ENCODE data around the gene NPM3.

NPM3 gene

DNA sequence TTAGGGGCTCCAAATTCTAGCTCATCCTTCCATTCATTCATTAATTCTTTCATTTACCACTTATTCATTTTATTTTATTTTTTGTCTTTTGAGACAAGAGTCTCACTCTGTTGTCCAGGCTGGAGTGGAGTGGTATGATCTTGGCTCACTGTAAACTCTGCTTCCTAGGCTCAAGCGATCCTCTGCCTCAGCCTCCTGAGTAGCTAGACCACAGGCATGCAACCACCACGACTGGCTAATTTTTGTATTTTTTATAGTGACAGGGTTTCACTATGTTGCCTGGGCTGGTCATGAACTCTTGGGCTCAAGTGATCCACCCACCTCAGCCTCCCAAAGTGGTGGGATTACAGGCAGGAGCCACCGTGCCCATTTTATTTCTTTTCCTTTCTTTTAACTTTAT lies 39.0 kb downstream of the NPM3 start:
- H3K4me3 ChIP-seq (ENCODE audit: low read depth, low read length): no peak overlapping the region
- no peak for TF ChIP-seq CTCF (IDR thresholded peaks at IDR 0.05; ENCODE audit: low read depth, low read length, missing control alignments)
- DNase-seq (ENCODE audit: low read depth): no peak
- in situ Hi-C loops (cut with HindIII; ENCODE audit: low sequenced_read_pairs): no loop called here

- no peak overlapping the region for H3K4me3 ChIP-seq (ENCODE audit: low read depth, low read length)
- DNase-seq (ENCODE audit: low read depth): no peak
- TF ChIP-seq CTCF (IDR thresholded peaks at IDR 0.05; ENCODE audit: low read depth, low read length, missing control alignments): no peak
- in situ Hi-C loops (cut with HindIII; ENCODE audit: low sequenced_read_pairs): no loop called here
Observed at GRCh38 chr10:101741938-101742337, 41.3 kb downstream of the NPM3 start.

- TF ChIP-seq CTCF (IDR thresholded peaks at IDR 0.05; ENCODE audit: low read depth, low read length, missing control alignments): no peak
- no peak for DNase-seq (ENCODE audit: low read depth)
- H3K4me3 ChIP-seq (ENCODE audit: low read depth, low read length): no peak overlapping the region
- in situ Hi-C loops (cut with HindIII; ENCODE audit: low sequenced_read_pairs): no loop called here
Observed at GRCh38 chr10:101736666-101737065, 46.6 kb downstream of the NPM3 start.

GRCh38 chr10:101732096-101732495 lies 51.1 kb downstream of the NPM3 start:
- H3K4me3 ChIP-seq (ENCODE audit: low read depth, low read length): no peak overlapping the region
- in situ Hi-C loops (cut with HindIII; ENCODE audit: low sequenced_read_pairs): no loop called here
- DNase-seq (ENCODE audit: low read depth): no peak
- TF ChIP-seq CTCF (IDR thresholded peaks at IDR 0.05; ENCODE audit: low read depth, low read length, missing control alignments): no peak
